ENCODE measurements around the gene PRKCH. TPM values are rescaled to one million over a fixed set of nuclear protein-coding genes. Genes with fewer than 3 reads are reported as not detected.

PRKCH gene
- total RNA-seq, 1 experiment from 2014 or later = 5.2 TPM

- no peak overlapping the region for H3K4ac ChIP-seq (ENCODE audit: low read depth, low read length)
- whole genome bisulfite sequencing (ENCODE audit: extremely low coverage, insufficient read length, low lambda C conversion rate) = no CpG with 5 or more reads among the region's 2 CpGs
- H3K4me3 Mint-ChIP-seq = no peak overlapping the region
- H3K23me2 ChIP-seq (ENCODE audit: insufficient read length, low read depth, low read length, poor library complexity, severe bottlenecking) = no peaks in the 10 kb centered on the region
- no peak overlapping the region for H3K4me2 ChIP-seq (ENCODE audit: insufficient read depth, insufficient read length, low read length)
- no peak overlapping the region for H2AK5ac ChIP-seq (ENCODE audit: insufficient read length, low read length)
- H2BK20ac ChIP-seq (ENCODE audit: low read depth, low read length, poor library complexity, severe bottlenecking) = no peak overlapping the region
- H3K23ac ChIP-seq (ENCODE audit: insufficient read length, low read depth, low read length) = no peak overlapping the region
- H3K14ac ChIP-seq (ENCODE audit: insufficient read depth, low read length) = no peak overlapping the region
- no peak overlapping the region for H2BK12ac ChIP-seq (ENCODE audit: insufficient read length, low read depth, low read length)
- peaks cover under 1% of the 10 kb centered on the region for H4K20me1 ChIP-seq (ENCODE audit: control insufficient read depth, insufficient read depth, insufficient read length)
- H3K27ac ChIP-seq (ENCODE audit: insufficient read length, low read depth, low read length) = no peak overlapping the region
- no peak for DNase-seq
- H3K4me1 Mint-ChIP-seq = peaks cover 7 to 11% of the 10 kb centered on the region in 2 experiments
- H4K91ac ChIP-seq (ENCODE audit: insufficient read length, low read depth, low read length) = no peak overlapping the region
- no peak overlapping the region for H2BK15ac ChIP-seq (ENCODE audit: low read depth, low read length)
- H3K79me1 ChIP-seq (ENCODE audit: insufficient read depth, low read depth, low read length, poor library complexity, severe bottlenecking) = no peaks in the 10 kb centered on the region
- no peak overlapping the region for H2AFZ ChIP-seq (ENCODE audit: low read length)
- H3K27ac Mint-ChIP-seq = no peak overlapping the region
- H3K27me3 ChIP-seq (ENCODE audit: insufficient read depth, low read length) = no peaks in the 10 kb centered on the region
- no peaks in the 10 kb centered on the region for H3K9me3 Mint-ChIP-seq
- H3K18ac ChIP-seq (ENCODE audit: insufficient read length, low read depth, low read length) = no peak overlapping the region
- no peaks in the 10 kb centered on the region for H3K27me3 Mint-ChIP-seq (ENCODE audit: low read depth)
- no peaks in the 10 kb centered on the region for H3K79me2 ChIP-seq (ENCODE audit: insufficient read depth, low read length)
- H3K9ac ChIP-seq (ENCODE audit: extremely low read depth, insufficient read length, low read length) = no peak overlapping the region
- H3K9me3 ChIP-seq (ENCODE audit: control insufficient read depth, low read depth, low read length) = no peaks in the 10 kb centered on the region
- H3T11ph ChIP-seq (ENCODE audit: low read length) = no peak overlapping the region
- no peak overlapping the region for H3K56ac ChIP-seq (ENCODE audit: insufficient read length, low read depth, low read length)
- H4K5ac ChIP-seq (ENCODE audit: insufficient read length, low read depth, low read length) = no peak overlapping the region
- H2BK5ac ChIP-seq (ENCODE audit: insufficient read length, low read length) = no peak overlapping the region
- TF ChIP-seq CTCF (conservative IDR thresholded peaks at IDR 0.05) = no peak
- H4K8ac ChIP-seq (replicated peaks; ENCODE audit: insufficient read length, low read depth, low read length) = no peak overlapping the region
- no peak overlapping the region for H2BK120ac ChIP-seq (ENCODE audit: low read depth, low read length, poor library complexity, severe bottlenecking)
- H3K36me3 Mint-ChIP-seq (ENCODE audit: insufficient read depth in 1 of 3, low read depth in 3 of 3) = no peaks in the 10 kb centered on the region
- no peaks in the 10 kb centered on the region for H3K4me1 ChIP-seq (ENCODE audit: insufficient read depth, low read length)
Observed at GRCh38 chr14:61416591-61416990, 95.2 kb downstream of the PRKCH start.
